ENCODE data around the gene RHAG. TPM values are rescaled to one million over a fixed set of nuclear protein-coding genes. Genes with fewer than 3 reads are reported as not detected.

Gene RHAG
- total RNA-seq, 1 experiment from 2014 or later = 0.57 TPM

DNA sequence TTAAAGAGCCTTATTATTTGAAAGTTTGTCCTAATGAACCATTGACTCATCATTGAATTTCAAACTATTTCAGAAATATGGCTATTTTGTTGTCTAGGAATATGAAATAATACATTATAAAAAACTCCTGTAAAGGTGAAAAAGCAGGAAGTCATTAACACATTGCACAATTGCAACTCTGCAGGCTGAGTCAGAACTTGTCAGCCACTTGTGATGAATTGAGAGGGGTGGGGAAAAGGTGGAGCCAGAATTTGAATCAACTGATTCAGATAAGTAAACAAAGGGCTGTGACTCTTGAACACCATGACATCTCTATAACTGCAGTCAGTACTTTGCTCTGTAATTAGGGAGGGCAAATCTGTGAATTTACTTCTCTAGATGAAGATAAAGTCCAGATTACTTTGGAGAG lies 80.2 kb downstream of the RHAG start (continued):
- TF ChIP-seq ELF1 (IDR thresholded peaks at IDR 0.05; ENCODE audit: borderline replicate concordance, low read depth) (no peak; the same call in 1 of the 2 replicates), CEBPB (IDR thresholded peaks at IDR 0.05; ENCODE audit: low read depth) (peak; percentile 100), POLR2A (IDR thresholded peaks at IDR 0.05; ENCODE audit: borderline replicate concordance, extremely low read depth, insufficient read depth, insufficient read length) (no peak), SIN3A (IDR thresholded peaks at IDR 0.05; ENCODE audit: low read depth) (peak; percentile 67; the same call in 1 of the 2 replicates), EZH2phosphoT487 (IDR thresholded peaks at IDR 0.05; ENCODE audit: borderline replicate concordance) (no peak), JUND (IDR thresholded peaks at IDR 0.05) (peak; percentile 91), YY1 (IDR thresholded peaks at IDR 0.05; ENCODE audit: extremely low read depth, insufficient replicate concordance, low read depth, low read length) (no peak), FOSL1 (IDR thresholded peaks at IDR 0.05; ENCODE audit: low read depth) (peak; percentile 93)
- TF ChIP-seq, protein P1, sequence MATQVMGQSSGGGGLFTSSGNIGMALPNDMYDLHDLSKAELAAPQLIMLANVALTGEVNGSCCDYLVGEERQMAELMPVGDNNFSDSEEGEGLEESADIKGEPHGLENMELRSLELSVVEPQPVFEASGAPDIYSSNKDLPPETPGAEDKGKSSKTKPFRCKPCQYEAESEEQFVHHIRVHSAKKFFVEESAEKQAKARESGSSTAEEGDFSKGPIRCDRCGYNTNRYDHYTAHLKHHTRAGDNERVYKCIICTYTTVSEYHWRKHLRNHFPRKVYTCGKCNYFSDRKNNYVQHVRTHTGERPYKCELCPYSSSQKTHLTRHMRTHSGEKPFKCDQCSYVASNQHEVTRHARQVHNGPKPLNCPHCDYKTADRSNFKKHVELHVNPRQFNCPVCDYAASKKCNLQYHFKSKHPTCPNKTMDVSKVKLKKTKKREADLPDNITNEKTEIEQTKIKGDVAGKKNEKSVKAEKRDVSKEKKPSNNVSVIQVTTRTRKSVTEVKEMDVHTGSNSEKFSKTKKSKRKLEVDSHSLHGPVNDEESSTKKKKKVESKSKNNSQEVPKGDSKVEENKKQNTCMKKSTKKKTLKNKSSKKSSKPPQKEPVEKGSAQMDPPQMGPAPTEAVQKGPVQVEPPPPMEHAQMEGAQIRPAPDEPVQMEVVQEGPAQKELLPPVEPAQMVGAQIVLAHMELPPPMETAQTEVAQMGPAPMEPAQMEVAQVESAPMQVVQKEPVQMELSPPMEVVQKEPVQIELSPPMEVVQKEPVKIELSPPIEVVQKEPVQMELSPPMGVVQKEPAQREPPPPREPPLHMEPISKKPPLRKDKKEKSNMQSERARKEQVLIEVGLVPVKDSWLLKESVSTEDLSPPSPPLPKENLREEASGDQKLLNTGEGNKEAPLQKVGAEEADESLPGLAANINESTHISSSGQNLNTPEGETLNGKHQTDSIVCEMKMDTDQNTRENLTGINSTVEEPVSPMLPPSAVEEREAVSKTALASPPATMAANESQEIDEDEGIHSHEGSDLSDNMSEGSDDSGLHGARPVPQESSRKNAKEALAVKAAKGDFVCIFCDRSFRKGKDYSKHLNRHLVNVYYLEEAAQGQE (IDR thresholded peaks at IDR 0.05; ENCODE audit: low read depth) = no peak
- TF ChIP-seq, protein P2, sequence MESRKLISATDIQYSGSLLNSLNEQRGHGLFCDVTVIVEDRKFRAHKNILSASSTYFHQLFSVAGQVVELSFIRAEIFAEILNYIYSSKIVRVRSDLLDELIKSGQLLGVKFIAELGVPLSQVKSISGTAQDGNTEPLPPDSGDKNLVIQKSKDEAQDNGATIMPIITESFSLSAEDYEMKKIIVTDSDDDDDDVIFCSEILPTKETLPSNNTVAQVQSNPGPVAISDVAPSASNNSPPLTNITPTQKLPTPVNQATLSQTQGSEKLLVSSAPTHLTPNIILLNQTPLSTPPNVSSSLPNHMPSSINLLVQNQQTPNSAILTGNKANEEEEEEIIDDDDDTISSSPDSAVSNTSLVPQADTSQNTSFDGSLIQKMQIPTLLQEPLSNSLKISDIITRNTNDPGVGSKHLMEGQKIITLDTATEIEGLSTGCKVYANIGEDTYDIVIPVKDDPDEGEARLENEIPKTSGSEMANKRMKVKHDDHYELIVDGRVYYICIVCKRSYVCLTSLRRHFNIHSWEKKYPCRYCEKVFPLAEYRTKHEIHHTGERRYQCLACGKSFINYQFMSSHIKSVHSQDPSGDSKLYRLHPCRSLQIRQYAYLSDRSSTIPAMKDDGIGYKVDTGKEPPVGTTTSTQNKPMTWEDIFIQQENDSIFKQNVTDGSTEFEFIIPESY (IDR thresholded peaks at IDR 0.05; ENCODE audit: extremely low read depth, insufficient replicate concordance, low read length) = peak; percentile 48
